Prostate gland (tissue), 2 donors: ENCODE results near the gene SUMO3.

Source experiments
- CTCF ChIP-seq, 4 experiments: fragments of 200-600 bp in 2 of 4; fragments of 450-650 bp in 2 of 4; sonication (generic) in 2 of 4; IDR thresholded peaks; 1 replicate in 3 of 4; 2 replicates in 1 of 4; pipeline ENCODE4 v1.5.1; 2016 to 2019; ENCODE audit warnings: antibody characterized with exemption in 4 of 4, mild to moderate bottlenecking in 2 of 4, moderate library complexity in 2 of 4
- POLR2A ChIP-seq: fragments of 450-650 bp; IDR thresholded peaks from one replicate; pipeline ENCODE4 v1.6.1; 2016; ENCODE audit warnings: antibody characterized with exemption, mild to moderate bottlenecking
- POLR2AphosphoS5 ChIP-seq: sonication (generic); formaldehyde crosslinking; IDR thresholded peaks from one replicate; pipeline ENCODE4 v1.6.1; 2017; ENCODE audit warnings: antibody characterized with exemption

- no peak for TF ChIP-seq CTCF (IDR thresholded peaks at IDR 0.05)
- no peak for TF ChIP-seq POLR2AphosphoS5
- TF ChIP-seq POLR2A: no peak
These were observed 61.3 kb downstream of the SUMO3 start for GRCh38 chr21:44756423-44757185.
